WTC11 (cell line): ENCODE data around the gene MAGI2.

Experiments used
- ATF1 ChIP-seq: sonication (generic); formaldehyde crosslinking; IDR thresholded peaks from 2 replicates; pipeline ENCODE4 v1.8.1; 2023; ENCODE audit warnings: mild to moderate bottlenecking, moderate library complexity, missing genetic modification reagents
- CREB1 ChIP-seq: sonication (generic); formaldehyde crosslinking; IDR thresholded peaks from 2 replicates; pipeline ENCODE4 v1.8.0; 2023; ENCODE audit warnings: mild to moderate bottlenecking, missing genetic modification reagents
- CTCF ChIP-seq: fragments of 200-600 bp; IDR thresholded peaks from 2 replicates; pipeline ENCODE4 v1.8.0; 2022; ENCODE audit warnings: antibody characterized with exemption
- E2F1 ChIP-seq: sonication (generic); formaldehyde crosslinking; IDR thresholded peaks from 2 replicates; pipeline ENCODE4 v1.8.0; 2022; ENCODE audit warnings: mild to moderate bottlenecking, missing genetic modification reagents
- E2F5 ChIP-seq: sonication (generic); formaldehyde crosslinking; IDR thresholded peaks from 2 replicates; pipeline ENCODE4 v1.8.1; 2022; ENCODE audit warnings: mild to moderate bottlenecking, moderate library complexity, missing genetic modification reagents
- ESRRA ChIP-seq: sonication (generic); formaldehyde crosslinking; IDR thresholded peaks from 2 replicates; pipeline ENCODE4 v1.8.1; 2022; ENCODE audit warnings: mild to moderate bottlenecking, missing genetic modification reagents, borderline replicate concordance
- TEAD4 ChIP-seq: sonication (generic); formaldehyde crosslinking; IDR thresholded peaks from 2 replicates; pipeline ENCODE4 v1.8.0; 2022; ENCODE audit warnings: mild to moderate bottlenecking, missing genetic modification reagents
- USF2 ChIP-seq: sonication (generic); formaldehyde crosslinking; IDR thresholded peaks from 2 replicates; pipeline ENCODE4 v1.8.1; 2023; ENCODE audit warnings: mild to moderate bottlenecking, missing genetic modification reagents, moderate library complexity
- ZMAT4 ChIP-seq: fragments of 250-450 bp; sonication (Bioruptor Pico); IDR thresholded peaks from 2 replicates; pipeline ENCODE4 v1.9.0; 2021; ENCODE audit warnings: mild to moderate bottlenecking
- ZNF317 ChIP-seq: sonication (generic); formaldehyde crosslinking; IDR thresholded peaks from 2 replicates; pipeline ENCODE4 v1.8.1; 2023; ENCODE audit warnings: low read depth, mild to moderate bottlenecking, moderate library complexity, missing genetic modification reagents, borderline replicate concordance
- TF ChIP-seq, protein P1 (sequence below): sonication (generic); formaldehyde crosslinking; IDR thresholded peaks from 2 replicates; pipeline ENCODE4 v1.8.1; 2023; ENCODE audit warnings: mild to moderate bottlenecking, missing genetic modification reagents, borderline replicate concordance
- TF ChIP-seq, protein P2 (sequence below): sonication (generic); formaldehyde crosslinking; IDR thresholded peaks from 2 replicates; pipeline ENCODE4 v1.8.0; 2022; ENCODE audit warnings: mild to moderate bottlenecking, missing genetic modification reagents

GRCh38 chr7:79063019-79063698, 390.3 kb downstream of the MAGI2 start:
- TF ChIP-seq CTCF (no peak), TEAD4 (no peak), ESRRA (no peak), ZMAT4 (no peak), USF2 (no peak), CREB1 (no peak), ZNF317 (CRISPR knock-in tag) (no peak), E2F5 (CRISPR knock-in tag) (no peak), E2F1 (CRISPR knock-in tag) (no peak), ATF1 (CRISPR knock-in tag) (no peak)
- TF ChIP-seq, protein P1, sequence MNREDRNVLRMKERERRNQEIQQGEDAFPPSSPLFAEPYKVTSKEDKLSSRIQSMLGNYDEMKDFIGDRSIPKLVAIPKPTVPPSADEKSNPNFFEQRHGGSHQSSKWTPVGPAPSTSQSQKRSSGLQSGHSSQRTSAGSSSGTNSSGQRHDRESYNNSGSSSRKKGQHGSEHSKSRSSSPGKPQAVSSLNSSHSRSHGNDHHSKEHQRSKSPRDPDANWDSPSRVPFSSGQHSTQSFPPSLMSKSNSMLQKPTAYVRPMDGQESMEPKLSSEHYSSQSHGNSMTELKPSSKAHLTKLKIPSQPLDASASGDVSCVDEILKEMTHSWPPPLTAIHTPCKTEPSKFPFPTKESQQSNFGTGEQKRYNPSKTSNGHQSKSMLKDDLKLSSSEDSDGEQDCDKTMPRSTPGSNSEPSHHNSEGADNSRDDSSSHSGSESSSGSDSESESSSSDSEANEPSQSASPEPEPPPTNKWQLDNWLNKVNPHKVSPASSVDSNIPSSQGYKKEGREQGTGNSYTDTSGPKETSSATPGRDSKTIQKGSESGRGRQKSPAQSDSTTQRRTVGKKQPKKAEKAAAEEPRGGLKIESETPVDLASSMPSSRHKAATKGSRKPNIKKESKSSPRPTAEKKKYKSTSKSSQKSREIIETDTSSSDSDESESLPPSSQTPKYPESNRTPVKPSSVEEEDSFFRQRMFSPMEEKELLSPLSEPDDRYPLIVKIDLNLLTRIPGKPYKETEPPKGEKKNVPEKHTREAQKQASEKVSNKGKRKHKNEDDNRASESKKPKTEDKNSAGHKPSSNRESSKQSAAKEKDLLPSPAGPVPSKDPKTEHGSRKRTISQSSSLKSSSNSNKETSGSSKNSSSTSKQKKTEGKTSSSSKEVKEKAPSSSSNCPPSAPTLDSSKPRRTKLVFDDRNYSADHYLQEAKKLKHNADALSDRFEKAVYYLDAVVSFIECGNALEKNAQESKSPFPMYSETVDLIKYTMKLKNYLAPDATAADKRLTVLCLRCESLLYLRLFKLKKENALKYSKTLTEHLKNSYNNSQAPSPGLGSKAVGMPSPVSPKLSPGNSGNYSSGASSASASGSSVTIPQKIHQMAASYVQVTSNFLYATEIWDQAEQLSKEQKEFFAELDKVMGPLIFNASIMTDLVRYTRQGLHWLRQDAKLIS (CRISPR knock-in tag) = no peak
- TF ChIP-seq, protein P2, sequence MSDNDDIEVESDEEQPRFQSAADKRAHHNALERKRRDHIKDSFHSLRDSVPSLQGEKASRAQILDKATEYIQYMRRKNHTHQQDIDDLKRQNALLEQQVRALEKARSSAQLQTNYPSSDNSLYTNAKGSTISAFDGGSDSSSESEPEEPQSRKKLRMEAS (CRISPR knock-in tag) = no peak
